ENCODE measurements around the gene ZNF213.
A peak's percentile ranks its signal among the peaks of the same experiment; 100 is the strongest.
"Not testable (repeated sequence)": the region's sequence is repeated elsewhere in the genome, so short reads cannot be mapped to it uniquely, and the experiment has no call there.

The ZNF213 gene

GRCh38 chr16:3129137-3130131, 5.4 kb upstream of the ZNF213 start:
- DNase-seq (ENCODE audit: low read depth), result peak; percentile 73

GRCh38 chr16:3131755-3132377, 3.0 kb upstream of the ZNF213 start:
- no peak for DNase-seq (ENCODE audit: low read depth)

GRCh38 chr16:3133844-3134243, 985 bp upstream of the ZNF213 start:
- no peak for DNase-seq (ENCODE audit: low read depth)

GRCh38 chr16:3135126-3135715, 392 bp downstream of the ZNF213 start:
- no peak for DNase-seq (ENCODE audit: low read depth)

- DNase-seq (ENCODE audit: low read depth), result no peak
These were observed 2.4 kb downstream of the ZNF213 start for GRCh38 chr16:3137267-3137666.

- no peak for DNase-seq (ENCODE audit: low read depth)
These were observed 3.5 kb downstream of the ZNF213 start for GRCh38 chr16:3138342-3138741.

- no peak for DNase-seq (ENCODE audit: low read depth)
These were observed 4.1 kb downstream of the ZNF213 start for GRCh38 chr16:3138823-3139426.

GRCh38 chr16:3139561-3139960, 4.7 kb downstream of the ZNF213 start:
- DNase-seq (ENCODE audit: low read depth), result not testable (repeated sequence)

- DNase-seq (ENCODE audit: low read depth), result no peak
These were observed 6.0 kb downstream of the ZNF213 start for GRCh38 chr16:3140603-3141427.

- no peak for DNase-seq (ENCODE audit: low read depth)
These were observed 7.0 kb downstream of the ZNF213 start for GRCh38 chr16:3141781-3142311.

- DNase-seq (ENCODE audit: low read depth), result no peak
These were observed 7.5 kb downstream of the ZNF213 start for GRCh38 chr16:3142327-3142726.

GRCh38 chr16:3142770-3143169, 7.9 kb downstream of the ZNF213 start:
- no peak for DNase-seq (ENCODE audit: low read depth)

GRCh38 chr16:3143189-3143588, 8.4 kb downstream of the ZNF213 start:
- DNase-seq (ENCODE audit: low read depth), result no peak

GRCh38 chr16:3143598-3144320, 8.9 kb downstream of the ZNF213 start:
- no peak for DNase-seq (ENCODE audit: low read depth)

GRCh38 chr16:3144321-3144983, 9.6 kb downstream of the ZNF213 start:
- no peak for DNase-seq (ENCODE audit: low read depth)

- DNase-seq (ENCODE audit: low read depth), result no peak
These were observed 10.3 kb downstream of the ZNF213 start for GRCh38 chr16:3145151-3145550.

GRCh38 chr16:3145660-3146059, 10.8 kb downstream of the ZNF213 start:
- DNase-seq (ENCODE audit: low read depth), result no peak

GRCh38 chr16:3147046-3147756, 12.4 kb downstream of the ZNF213 start:
- no peak for DNase-seq (ENCODE audit: low read depth)

- no peak for DNase-seq (ENCODE audit: low read depth)
These were observed 12.9 kb downstream of the ZNF213 start for GRCh38 chr16:3147757-3148104.

Measured in stimulated activated CD4-positive, alpha-beta T cell treated with anti-CD3 and anti-CD28 coated beads, Interleukin-2, amount 100 ng/mL, for 4 hours (primary cell).